MM.1S (cell line): ENCODE data around the gene GALNT10.

Experiments used
- DNase-seq: peaks from one replicate; pipeline ENCODE4 v3.0.0-alpha.2; 2015
- H2AFZ ChIP-seq: fragments of 300-600 bp; sonication (generic); 2 replicates; pipeline ENCODE4 v1.6.0; 2016; ENCODE audit warnings: antibody characterized with exemption, low read length
- H3F3A ChIP-seq: fragments of 300-600 bp; sonication (generic); 2 replicates; pipeline ENCODE4 v1.6.1; 2016; ENCODE audit warnings: mild to moderate bottlenecking, antibody characterized with exemption, low read length, moderate library complexity, mixed read lengths; ENCODE audit not compliant: insufficient read depth
- H3K27ac ChIP-seq: fragments of 300-600 bp; sonication (generic); 2 replicates; pipeline ENCODE4 v1.5.1; 2016; ENCODE audit warnings: mild to moderate bottlenecking, low read length
- H3K27me3 ChIP-seq: fragments of 300-600 bp; sonication (generic); replicated peaks from 2 replicates; pipeline ENCODE4 v1.6.0; 2016; ENCODE audit warnings: low read length; ENCODE audit not compliant: insufficient read depth
- H3K36me3 ChIP-seq: fragments of 300-600 bp; sonication (generic); replicated peaks from 2 replicates; pipeline ENCODE4 v1.6.1; 2016; ENCODE audit warnings: mild to moderate bottlenecking, low read length, mixed read lengths; ENCODE audit not compliant: insufficient read depth
- H3K4me1 ChIP-seq: fragments of 300-600 bp; sonication (generic); 2 replicates; pipeline ENCODE4 v1.6.1; 2016; ENCODE audit warnings: low read length, mixed read lengths
- H3K4me2 ChIP-seq: fragments of 300-600 bp; sonication (generic); 2 replicates; pipeline ENCODE4 v1.6.0; 2016; ENCODE audit warnings: low read depth, low read length
- H3K4me3 ChIP-seq: fragments of 300-600 bp; sonication (generic); 2 replicates; pipeline ENCODE4 v1.5.1; 2016; ENCODE audit warnings: low read length, mixed read lengths
- H3K79me2 ChIP-seq: fragments of 300-600 bp; sonication (generic); 2 replicates; pipeline ENCODE4 v1.6.1; 2016; ENCODE audit warnings: mixed run types, low read length, mixed read lengths
- H3K9ac ChIP-seq: fragments of 300-600 bp; sonication (generic); 2 replicates; pipeline ENCODE4 v1.6.1; 2016; ENCODE audit warnings: low read length, mixed read lengths
- H3K9me2 ChIP-seq: fragments of 300-600 bp; sonication (generic); replicated peaks from 2 replicates; pipeline ENCODE4 v1.6.1; 2016; ENCODE audit warnings: mild to moderate bottlenecking, low read length, mixed read lengths; ENCODE audit not compliant: insufficient read depth
- H3K9me3 ChIP-seq: fragments of 300-600 bp; sonication (generic); replicated peaks from 2 replicates; pipeline ENCODE4 v1.6.1; 2016; ENCODE audit warnings: mild to moderate bottlenecking, low read length, mixed read lengths; ENCODE audit not compliant: insufficient read depth
- H4K20me1 ChIP-seq: fragments of 300-600 bp; sonication (generic); 2 replicates; pipeline ENCODE4 v1.6.1; 2016; ENCODE audit warnings: mild to moderate bottlenecking, low read length, moderate library complexity, mixed read lengths; ENCODE audit not compliant: insufficient read depth
- CTCF ChIP-seq: fragments of 300-600 bp; sonication (generic); IDR thresholded peaks from 2 replicates; pipeline ENCODE4 v1.5.1; 2016; ENCODE audit warnings: antibody characterized with exemption, low read length, mixed read lengths
- EZH2 ChIP-seq: fragments of 300-600 bp; sonication (generic); optimal IDR thresholded peaks from 2 replicates; pipeline ENCODE3; 2017; ENCODE audit warnings: low read depth, mild to moderate bottlenecking, antibody characterized with exemption, low read length, mixed read lengths
- EZH2phosphoT487 ChIP-seq: fragments of 300-600 bp; sonication (generic); IDR thresholded peaks from 2 replicates; pipeline ENCODE4 v1.6.1; 2018; ENCODE audit warnings: antibody characterized with exemption, low read length

GALNT10 gene

GRCh38 chr5:154174091-154174490 lies 16.4 kb upstream of the GALNT10 start:
- TF ChIP-seq CTCF (no peak), EZH2phosphoT487 (no peak), EZH2 (no peak)

GRCh38 chr5:154176181-154176580 lies 14.4 kb upstream of the GALNT10 start:
- Histone ChIP-seq H3K79me2 (no peaks in the 10 kb centered on the region), H4K20me1 (no peaks in the 10 kb centered on the region), H3K9me2 (no peaks in the 10 kb centered on the region), H3K27ac (no peak overlapping the region), H3K27me3 (no peaks in the 10 kb centered on the region), H3K36me3 (no peaks in the 10 kb centered on the region), H3K9ac (no peak overlapping the region), H3F3A (no peaks in the 10 kb centered on the region), H3K4me1 (no peaks in the 10 kb centered on the region), H2AFZ (no peak overlapping the region), H3K4me2 (no peak overlapping the region), H3K4me3 (no peak overlapping the region), H3K9me3 (no peaks in the 10 kb centered on the region)
- TF ChIP-seq EZH2 (no peak), EZH2phosphoT487 (no peak), CTCF (no peak)
- DNase-seq: no peak

More at GRCh38 chr5:154174091-154174490, 16.4 kb upstream of the GALNT10 start:
- DNase-seq: no peak
- Histone ChIP-seq H3K4me3 (no peak overlapping the region), H3F3A (no peaks in the 10 kb centered on the region), H3K79me2 (no peaks in the 10 kb centered on the region), H3K4me1 (no peaks in the 10 kb centered on the region), H3K4me2 (no peak overlapping the region), H3K27me3 (no peaks in the 10 kb centered on the region), H3K27ac (no peak overlapping the region), H3K9me2 (no peaks in the 10 kb centered on the region), H2AFZ (no peak overlapping the region), H4K20me1 (no peaks in the 10 kb centered on the region), H3K9me3 (no peaks in the 10 kb centered on the region), H3K9ac (no peak overlapping the region), H3K36me3 (no peaks in the 10 kb centered on the region)

GRCh38 chr5:154178661-154179060 lies 11.9 kb upstream of the GALNT10 start:
- Histone ChIP-seq H4K20me1 (no peaks in the 10 kb centered on the region), H3K79me2 (no peaks in the 10 kb centered on the region), H3K36me3 (no peaks in the 10 kb centered on the region), H3K4me2 (no peak overlapping the region), H3K9me2 (no peaks in the 10 kb centered on the region), H3K4me3 (no peak overlapping the region), H2AFZ (no peak overlapping the region), H3K27me3 (no peaks in the 10 kb centered on the region), H3K4me1 (no peaks in the 10 kb centered on the region), H3K27ac (no peak overlapping the region), H3K9me3 (no peaks in the 10 kb centered on the region), H3K9ac (no peak overlapping the region), H3F3A (no peaks in the 10 kb centered on the region)
- TF ChIP-seq CTCF: no peak
- no peak for TF ChIP-seq EZH2phosphoT487
- no peak for TF ChIP-seq EZH2
- DNase-seq: no peak
